ENCODE results near the gene PARD6B. TPM values are rescaled to one million over a fixed set of nuclear protein-coding genes. Genes with fewer than 3 reads are reported as not detected.
A peak's percentile ranks its signal among the peaks of the same experiment; 100 is the strongest.
"Not testable (repeated sequence)": the region's sequence is repeated elsewhere in the genome, so short reads cannot be mapped to it uniquely, and the experiment has no call there.

Gene PARD6B
- total RNA-seq, 1 experiment from 2014 or later = 5.9 TPM

DNA sequence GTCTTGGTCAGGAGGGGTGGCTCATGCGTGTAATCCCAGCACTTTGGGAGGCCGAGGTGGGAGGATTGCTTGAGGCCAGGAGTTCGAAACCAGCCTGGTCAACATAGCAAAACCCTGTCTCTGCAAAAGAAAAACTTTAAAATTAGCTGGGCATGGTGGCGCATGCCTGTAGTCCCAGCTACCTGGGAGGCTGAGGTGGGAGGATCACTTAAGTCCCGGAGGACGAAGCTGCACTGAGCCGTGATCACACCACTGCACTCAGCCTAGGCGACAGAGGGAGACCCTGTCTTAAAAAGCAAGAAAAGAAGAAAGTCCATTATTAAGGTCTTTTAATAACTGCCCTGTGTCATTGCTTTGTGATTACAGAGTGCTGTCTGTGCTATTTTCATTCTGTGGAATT is 47.6 kb downstream of the PARD6B start:
- DNase-seq (ENCODE audit: low read depth, low spot score); in situ Hi-C loops (cut with HindIII; ENCODE audit: low pct_unique_long_range_greater_than_20kb, low sequenced_read_pairs): not testable (repeated sequence)

GRCh38 chr20:50783390-50783789 is 52.0 kb downstream of the PARD6B start:
- in situ Hi-C loops (cut with HindIII; ENCODE audit: low pct_unique_long_range_greater_than_20kb, low sequenced_read_pairs) = no loop called here

DNA sequence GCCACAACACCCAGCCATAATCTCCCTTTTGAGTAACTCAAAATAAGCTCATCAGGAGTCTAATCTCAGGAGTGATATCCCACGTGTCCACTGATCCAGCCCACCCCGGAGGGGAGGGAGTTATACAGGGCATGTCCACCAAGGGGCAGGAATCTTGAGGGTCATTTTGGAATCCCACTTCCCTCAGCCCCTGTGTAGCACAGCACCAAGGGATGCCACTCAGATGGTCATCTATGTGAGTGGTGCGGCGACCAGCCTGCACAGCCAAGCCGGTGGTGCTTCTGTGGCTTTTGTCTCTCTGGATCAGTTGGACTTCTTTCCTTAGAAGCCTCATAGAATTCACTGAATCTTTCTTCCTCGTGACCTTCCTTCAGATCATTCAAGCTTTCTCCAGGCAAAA is 52.5 kb downstream of the PARD6B start:
- in situ Hi-C loops (cut with HindIII; ENCODE audit: low pct_unique_long_range_greater_than_20kb, low sequenced_read_pairs) = no loop called here

More at GRCh38 chr20:50783390-50783789, 52.0 kb downstream of the PARD6B start:
- no peak for DNase-seq (ENCODE audit: low read depth, low spot score)

GRCh38 chr20:50784464-50784863 is 53.1 kb downstream of the PARD6B start:
- DNase-seq (ENCODE audit: low read depth, low spot score) = no peak
- in situ Hi-C loops (cut with HindIII; ENCODE audit: low pct_unique_long_range_greater_than_20kb, low sequenced_read_pairs) = no loop called here

More for the DNA sequence above, 52.5 kb downstream of the PARD6B start:
- DNase-seq (ENCODE audit: low read depth, low spot score) = no peak

- DNase-seq (ENCODE audit: low read depth, low spot score) = no peak
- in situ Hi-C loops (cut with HindIII; ENCODE audit: low pct_unique_long_range_greater_than_20kb, low sequenced_read_pairs) = no loop called here
These were observed 55.3 kb downstream of the PARD6B start for GRCh38 chr20:50786703-50787102.

GRCh38 chr20:50787181-50787580 is 55.8 kb downstream of the PARD6B start:
- no peak for DNase-seq (ENCODE audit: low read depth, low spot score)
- in situ Hi-C loops (cut with HindIII; ENCODE audit: low pct_unique_long_range_greater_than_20kb, low sequenced_read_pairs) = no loop called here

DNA sequence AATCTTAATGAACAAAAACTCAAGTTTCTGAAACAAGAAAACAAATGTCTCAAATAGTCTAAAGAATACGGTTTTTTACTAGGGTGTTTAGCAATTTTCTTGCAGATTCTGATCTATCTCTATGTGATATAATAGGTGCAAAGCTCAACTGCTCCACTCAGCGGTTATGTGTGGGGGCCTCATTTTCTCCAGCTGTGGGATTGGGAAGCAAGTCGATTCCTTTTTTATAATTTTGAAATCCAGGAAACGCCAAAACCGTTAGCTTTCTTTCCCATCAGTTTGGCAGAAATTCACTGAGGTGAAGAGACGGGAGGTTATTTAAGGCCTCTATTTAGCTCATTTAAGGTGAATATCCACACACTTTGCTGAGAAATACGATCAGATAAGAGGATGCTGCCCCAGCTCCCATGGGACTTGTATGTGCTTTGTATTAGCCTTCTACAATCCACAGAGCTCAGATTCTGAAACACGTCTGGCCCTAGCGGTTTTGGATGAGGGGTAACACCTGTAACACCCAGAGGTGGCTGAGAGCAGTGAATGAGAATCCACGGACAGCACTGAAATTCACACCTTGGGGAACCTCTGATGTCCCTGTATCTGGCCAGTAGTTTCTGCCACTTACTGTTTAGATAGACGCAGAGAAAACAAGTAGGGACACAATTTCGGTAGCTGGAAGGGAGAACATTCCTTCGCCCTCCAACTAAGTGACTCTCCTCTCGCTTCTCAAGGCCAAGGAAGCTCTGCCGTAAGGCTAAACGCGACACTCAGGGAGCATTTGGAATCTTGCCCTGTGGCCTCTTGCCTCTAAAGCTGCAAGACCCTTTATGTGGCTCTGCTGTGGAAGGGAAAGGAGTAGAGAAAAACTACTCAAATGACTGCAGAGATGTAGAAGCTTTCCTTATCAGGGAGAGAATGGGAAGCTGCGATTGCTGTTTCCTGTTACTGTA is 56.9 kb downstream of the PARD6B start:
- peak; percentile 74 for DNase-seq (ENCODE audit: low read depth, low spot score)

DNA sequence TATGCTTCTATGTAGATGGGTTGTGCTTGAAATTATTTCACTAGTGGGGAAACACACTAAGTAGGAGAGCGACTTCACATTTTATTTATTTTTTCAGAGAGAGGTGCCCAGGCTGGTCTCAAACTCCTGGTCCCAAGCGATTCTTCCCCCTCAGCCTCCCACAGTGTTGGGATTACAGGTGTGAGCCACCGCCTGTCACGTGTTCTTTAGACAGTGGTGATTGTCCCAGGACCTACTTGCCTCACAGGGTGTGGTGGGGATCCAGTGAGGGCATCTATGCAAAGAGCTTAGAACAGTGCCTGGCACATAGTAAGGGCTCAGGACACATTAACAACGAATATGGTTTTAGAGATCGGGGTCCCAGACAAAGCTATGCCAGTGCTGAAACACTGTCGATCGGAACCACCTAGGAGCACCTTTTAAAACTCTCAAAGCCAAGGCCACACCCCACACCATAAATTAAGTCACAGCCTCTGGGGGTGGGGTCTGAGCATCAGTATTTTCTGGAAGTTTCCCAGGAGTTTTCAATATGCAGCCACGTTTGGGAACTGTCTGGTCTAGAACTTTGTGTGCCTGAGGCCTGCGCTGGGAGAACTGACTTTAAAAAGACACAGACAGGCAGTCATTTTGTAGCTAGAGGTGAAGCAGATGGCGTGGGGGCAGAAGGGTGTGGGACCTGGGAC is 58.7 kb downstream of the PARD6B start:
- no peak for DNase-seq (ENCODE audit: low read depth, low spot score)
- in situ Hi-C loops (cut with HindIII; ENCODE audit: low pct_unique_long_range_greater_than_20kb, low sequenced_read_pairs) = no loop called here

More for the DNA sequence above, 56.9 kb downstream of the PARD6B start:
- in situ Hi-C loops (cut with HindIII; ENCODE audit: low pct_unique_long_range_greater_than_20kb, low sequenced_read_pairs) = no loop called here

DNA sequence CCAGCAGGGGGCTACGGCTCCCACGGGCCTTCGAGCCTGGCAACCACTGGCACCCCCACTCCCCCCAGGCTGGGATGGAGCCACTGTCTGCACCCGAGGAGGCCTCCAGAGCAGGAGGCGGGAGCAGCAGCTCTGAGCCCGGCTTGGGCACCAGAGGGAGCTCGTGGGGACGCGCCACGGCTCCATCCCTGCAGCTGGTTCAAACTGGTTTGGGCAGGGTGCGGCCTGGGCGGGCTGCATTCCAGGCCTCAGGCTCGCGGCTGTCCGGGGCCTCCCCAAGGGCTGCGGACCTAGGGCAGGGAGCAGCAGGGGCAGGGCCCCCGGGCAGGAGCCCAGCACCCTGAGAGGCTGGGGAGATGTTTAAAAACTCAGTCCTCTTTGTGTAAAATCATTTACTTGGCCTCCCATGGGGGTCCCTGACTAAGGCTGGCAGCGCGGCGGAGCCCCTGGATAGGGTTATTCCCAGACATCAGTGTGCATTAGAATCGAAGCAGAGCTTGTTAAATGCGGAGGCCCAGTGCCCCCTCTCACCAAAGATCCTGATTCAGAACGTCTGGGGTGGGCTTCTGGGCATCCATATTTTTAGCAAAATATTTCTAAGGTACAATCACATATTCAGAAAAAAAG is 59.4 kb downstream of the PARD6B start:
- peak; percentile 91 for DNase-seq (ENCODE audit: low read depth, low spot score)
- in situ Hi-C loops (cut with HindIII; ENCODE audit: low pct_unique_long_range_greater_than_20kb, low sequenced_read_pairs) = no loop called here

GRCh38 chr20:50792708-50793574 is 61.6 kb downstream of the PARD6B start:
- in situ Hi-C loops (cut with HindIII; ENCODE audit: low pct_unique_long_range_greater_than_20kb, low sequenced_read_pairs) = no loop called here
- DNase-seq (ENCODE audit: low read depth, low spot score) = no peak

- in situ Hi-C loops (cut with HindIII; ENCODE audit: low pct_unique_long_range_greater_than_20kb, low sequenced_read_pairs) = not testable (repeated sequence)
- peak; percentile 58 for DNase-seq (ENCODE audit: low read depth, low spot score)
These were observed 62.2 kb downstream of the PARD6B start for GRCh38 chr20:50793575-50794016.

DNA sequence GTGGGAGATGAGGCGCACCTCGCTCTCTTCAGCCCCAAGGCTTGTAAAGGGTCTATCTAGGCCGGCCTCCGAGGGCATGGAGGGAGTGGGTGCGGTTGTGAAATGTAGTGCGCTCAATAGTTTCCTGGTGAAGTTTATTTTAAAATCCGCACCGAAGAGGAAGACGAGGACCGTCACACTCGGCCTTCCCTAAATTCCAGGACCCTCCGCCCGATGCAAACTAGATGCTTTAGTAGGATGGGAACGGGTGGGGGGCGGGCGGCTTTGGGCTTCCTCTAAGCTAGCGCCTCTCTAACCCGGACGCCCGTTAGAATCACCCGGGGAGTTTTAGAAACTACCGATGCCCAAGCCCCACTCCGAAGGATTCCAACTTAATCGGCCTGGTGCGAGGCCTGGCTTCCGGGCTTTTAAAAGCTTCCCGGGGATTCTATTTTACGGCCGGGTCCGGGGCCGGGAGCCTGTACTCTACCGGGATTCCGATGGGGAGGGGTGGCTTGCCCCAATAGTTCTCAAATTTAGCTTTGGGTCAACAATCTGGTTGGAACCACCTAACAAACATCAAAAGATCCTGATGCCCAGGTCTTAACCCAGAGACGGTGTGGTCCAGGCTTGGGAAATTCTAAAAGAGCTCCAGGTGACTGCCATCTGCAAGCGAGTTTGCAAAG is 62.9 kb downstream of the PARD6B start:
- no peak for DNase-seq (ENCODE audit: low read depth, low spot score)
- in situ Hi-C loops (cut with HindIII; ENCODE audit: low pct_unique_long_range_greater_than_20kb, low sequenced_read_pairs) = no loop called here

DNA sequence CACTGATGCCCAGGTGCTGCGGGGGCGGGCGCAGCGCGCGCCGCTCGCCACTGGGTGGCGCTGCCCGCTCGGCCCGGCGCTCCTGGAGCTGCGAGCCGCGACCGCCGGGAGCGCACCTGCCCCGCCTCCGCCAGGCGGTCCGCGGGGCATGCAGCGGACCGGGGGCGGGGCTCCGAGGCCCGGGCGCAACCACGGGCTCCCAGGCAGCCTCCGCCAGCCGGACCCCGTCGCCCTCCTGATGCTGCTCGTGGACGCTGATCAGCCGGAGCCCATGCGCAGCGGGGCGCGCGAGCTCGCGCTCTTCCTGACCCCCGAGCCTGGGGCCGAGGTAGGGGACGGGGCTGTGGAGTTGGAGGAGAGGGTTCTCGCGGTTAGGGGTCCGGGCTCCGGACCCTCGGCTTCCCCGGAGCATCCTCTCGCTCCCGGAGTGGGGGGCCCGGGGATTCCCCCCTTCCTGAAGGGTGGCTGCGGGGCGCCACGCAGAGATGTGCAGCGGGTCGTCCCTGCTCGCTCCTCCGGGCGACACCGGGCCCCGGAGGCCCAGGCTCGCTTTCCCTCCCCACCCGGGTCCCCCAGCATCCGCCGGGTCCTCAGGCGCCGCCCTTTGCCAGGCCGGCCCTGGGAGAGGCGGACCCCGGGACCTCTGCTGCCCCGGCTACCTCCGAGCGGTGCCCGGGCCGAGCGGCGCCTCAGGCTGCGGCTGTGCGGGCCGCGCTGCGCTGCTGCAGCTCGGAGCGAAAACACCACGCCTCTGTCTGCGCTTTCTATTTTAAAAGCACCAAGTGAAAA is 63.7 kb downstream of the PARD6B start, which contains the start of gene BCAS4:
Gene BCAS4 (plus strand): TSS at position 216 of the 789 bp plus-strand sequence. CDS start 23 bp downstream, at position 239.
- peak; percentile 77 for DNase-seq (ENCODE audit: low read depth, low spot score)
- in situ Hi-C loops (cut with HindIII; ENCODE audit: low pct_unique_long_range_greater_than_20kb, low sequenced_read_pairs) = no loop called here

GRCh38 chr20:50797142-50797541 is 65.8 kb downstream of the PARD6B start:
- no peak for DNase-seq (ENCODE audit: low read depth, low spot score)
- in situ Hi-C loops (cut with HindIII; ENCODE audit: low pct_unique_long_range_greater_than_20kb, low sequenced_read_pairs) = no loop called here

DNA sequence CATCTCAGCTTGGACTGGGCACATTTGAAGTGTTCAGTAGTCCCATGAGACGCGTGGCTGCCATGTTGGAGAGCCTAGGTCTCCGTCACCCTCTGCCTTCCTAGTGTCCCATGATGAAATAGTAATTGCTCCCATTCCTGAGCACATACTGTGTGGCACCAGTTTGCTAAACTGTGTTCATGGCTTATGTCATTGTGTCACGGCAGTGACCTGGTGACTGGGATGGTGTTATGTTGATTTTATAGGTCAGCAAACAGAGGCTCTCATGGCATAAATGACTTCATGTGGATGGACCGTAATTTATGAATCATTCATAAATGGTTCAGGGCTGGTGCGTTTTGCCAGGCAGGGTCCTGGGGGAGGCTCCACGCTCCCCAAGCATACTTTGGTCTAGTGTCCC is 67.3 kb downstream of the PARD6B start:
- DNase-seq (ENCODE audit: low read depth, low spot score) = no peak
- in situ Hi-C loops (cut with HindIII; ENCODE audit: low pct_unique_long_range_greater_than_20kb, low sequenced_read_pairs) = no loop called here
